HG03039 (cell line): ENCODE results near the gene ITGBL1.
"Not testable (repeated sequence)": the region's sequence is repeated elsewhere in the genome, so short reads cannot be mapped to it uniquely, and the experiment has no call there.

Experiments
- ATAC-seq: cut with Tn5 transposase; IDR thresholded peaks from one replicate; pipeline ENCODE4 v1.9.1; 2021; ENCODE audit warnings: mild to moderate bottlenecking, moderate library complexity; ENCODE audit not compliant: unreplicated experiment

The ITGBL1 gene

DNA sequence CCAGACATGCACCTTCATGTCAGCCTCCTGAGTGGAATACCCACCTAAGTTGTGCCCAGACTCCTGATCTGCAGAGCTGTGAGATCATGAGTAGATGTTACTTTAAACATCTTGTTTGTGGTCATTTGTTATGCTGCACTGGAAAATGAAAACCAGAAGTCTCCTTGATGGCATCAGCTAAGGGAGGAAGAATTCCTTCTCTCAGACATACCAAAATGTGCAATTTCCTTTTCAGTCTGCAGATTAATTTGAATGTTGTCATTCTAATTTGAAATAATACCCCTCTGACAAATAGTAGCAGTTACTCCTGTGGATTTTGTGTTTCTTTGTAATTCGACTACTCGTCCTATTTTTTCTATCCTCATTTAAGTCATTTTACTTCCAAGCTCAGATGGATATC is 59.3 kb downstream of the ITGBL1 start:
- ATAC-seq = no peak

DNA sequence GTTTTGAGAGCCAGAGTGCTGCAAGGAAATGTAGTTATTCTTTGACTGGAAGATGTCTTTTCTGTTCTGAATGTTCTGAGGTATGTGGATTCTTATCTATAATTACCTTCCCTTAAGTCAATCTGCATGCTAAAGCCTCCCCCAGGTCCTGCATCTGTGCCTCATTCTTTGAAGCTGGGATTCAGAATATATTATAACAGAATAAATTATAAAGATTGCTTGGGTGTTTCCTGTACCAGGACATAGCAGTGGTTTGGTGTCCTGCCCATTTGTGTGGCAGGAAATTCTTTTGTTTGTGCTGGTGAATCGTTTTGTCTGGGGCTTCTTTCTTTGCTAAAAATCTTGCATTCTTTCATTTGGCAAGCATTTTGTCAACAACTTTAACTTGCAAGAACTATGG is 60.2 kb downstream of the ITGBL1 start:
- no peak for ATAC-seq

DNA sequence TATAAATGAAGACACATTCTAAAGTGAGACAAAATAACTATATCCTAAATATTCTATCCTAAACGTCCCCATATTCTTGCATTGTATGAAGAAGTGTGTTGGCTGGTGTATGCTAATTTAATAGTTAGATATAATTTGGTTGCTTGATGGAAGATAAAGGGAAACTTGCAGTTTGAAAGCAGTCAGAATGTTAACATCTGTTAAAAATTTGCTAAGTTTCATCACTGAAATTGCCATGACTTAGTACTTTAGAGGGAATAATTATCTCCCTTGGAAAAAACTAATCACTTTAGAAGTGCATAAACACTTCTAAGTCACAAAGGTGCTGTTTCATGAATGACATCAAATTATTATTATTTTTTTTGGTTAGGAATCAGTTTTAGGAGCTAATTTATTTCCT is 61.6 kb downstream of the ITGBL1 start:
- no peak for ATAC-seq

DNA sequence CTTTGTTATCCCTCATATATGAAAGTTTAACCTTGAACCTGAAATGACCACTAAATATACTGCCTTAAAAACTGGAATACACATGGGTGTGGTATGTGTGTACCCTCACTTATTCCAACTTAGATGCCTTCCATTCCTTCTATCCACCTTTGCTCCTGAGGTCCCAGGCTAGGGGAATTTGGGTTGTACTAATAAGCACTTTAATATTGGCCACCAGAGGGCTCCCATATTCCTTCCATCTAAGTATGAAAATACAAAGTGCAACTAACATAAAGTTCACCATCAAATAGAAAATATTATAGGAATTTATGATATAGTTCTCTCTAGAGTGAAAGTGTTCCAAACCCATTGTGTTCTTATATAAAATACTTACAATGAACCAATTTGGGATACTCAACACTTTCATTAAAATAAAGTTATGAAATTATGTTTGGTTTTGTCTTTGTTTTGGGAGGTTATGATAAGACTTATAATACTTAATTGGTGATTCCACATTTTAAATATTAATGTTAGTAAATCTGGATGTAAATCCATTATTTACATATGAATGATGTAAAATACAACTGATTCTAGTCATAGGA is 62.3 kb downstream of the ITGBL1 start:
- no peak for ATAC-seq

DNA sequence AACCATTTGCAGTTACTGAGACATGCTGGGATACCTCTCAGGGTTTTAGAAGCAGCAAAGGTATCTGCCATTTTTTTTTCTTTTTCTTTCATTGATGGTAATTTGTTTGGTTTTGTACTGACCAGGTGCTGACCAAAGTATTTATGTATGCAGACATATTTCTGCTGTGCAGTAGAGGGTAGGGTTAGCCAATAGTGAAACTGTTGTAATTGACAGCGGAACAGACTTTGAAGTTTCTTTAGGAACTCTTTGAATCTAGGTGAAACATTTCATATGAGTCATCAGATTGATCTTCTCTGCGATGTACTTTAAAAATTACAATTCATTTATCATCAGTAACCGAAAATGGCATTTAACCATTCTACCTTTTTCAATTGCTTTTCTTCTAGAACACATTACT is 63.0 kb downstream of the ITGBL1 start:
- ATAC-seq = no peak

DNA sequence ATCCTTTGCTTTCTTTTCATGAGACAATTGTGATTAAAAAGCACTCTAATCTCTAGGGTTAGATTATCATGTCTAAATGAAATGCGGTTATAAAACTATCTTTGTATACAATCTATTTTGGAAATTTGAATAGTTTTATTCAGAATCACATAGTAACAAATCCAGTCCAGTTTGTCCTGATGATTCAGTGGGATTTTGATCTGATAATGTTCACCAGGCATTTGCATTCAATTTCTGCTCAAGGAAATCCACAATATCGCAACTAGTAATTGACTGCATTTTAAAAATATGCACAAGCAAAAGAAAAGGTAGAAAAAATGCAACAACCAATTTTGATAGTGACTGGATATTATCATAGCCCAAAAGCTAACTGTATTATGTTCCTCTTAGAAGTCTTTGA is 63.8 kb downstream of the ITGBL1 start:
- no peak for ATAC-seq

DNA sequence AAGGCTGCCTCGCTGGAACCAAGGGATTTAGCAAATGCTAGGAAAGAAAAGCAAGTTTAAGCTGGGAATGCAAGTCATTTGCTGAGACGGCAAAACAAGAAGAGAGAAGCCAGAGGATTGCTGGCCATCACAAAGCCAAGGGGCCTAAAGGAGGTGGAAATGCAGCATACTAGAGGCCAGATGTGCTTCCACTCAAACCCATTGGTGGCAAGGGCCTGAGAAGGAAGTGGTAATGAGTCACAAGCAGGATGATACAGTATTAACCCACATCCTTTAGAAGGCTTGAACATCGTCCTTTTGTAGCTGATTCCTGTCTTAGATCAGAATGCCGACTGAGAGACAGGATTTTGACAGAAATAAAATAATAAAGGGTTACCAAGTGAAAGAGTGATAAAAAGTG is 68.2 kb downstream of the ITGBL1 start:
- no peak for ATAC-seq

DNA sequence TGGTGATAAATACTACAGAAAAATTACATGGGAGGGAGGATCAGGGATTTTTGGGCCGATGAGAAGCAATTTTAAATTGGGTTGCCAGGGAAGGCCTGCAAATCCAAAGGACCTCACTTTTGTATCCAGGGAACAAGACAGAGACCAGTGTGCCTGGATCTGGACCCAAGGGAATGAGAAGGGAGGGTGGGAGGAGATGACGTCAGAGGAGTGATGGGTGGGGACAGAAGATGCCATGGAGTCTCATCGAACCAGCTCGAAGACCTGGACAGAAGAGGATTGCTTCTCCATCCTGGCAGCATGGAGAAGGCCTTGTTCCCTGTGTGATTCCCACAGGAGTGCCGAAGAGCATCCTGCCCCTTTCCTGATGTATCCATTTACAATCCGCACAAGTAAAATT is 68.9 kb downstream of the ITGBL1 start:
- ATAC-seq = no peak

DNA sequence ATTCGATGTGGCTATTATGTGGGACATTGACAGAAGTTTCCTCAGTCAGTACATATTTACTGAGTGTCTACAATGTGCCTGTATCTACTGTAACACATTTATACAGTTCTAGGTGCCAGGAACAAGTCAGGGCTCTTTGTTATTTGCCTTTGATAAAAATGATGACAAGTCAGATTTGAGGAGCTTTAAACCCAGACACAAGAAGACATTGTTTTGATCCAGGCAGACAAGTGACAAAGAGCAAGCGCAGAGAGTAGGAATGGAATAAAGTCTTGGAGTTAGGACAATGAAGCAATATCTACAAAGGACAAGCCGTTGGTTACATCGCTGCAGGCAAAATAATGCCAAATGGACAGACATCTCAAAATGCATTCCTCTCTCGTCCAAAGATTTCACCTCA is 70.1 kb downstream of the ITGBL1 start:
- ATAC-seq = no peak

DNA sequence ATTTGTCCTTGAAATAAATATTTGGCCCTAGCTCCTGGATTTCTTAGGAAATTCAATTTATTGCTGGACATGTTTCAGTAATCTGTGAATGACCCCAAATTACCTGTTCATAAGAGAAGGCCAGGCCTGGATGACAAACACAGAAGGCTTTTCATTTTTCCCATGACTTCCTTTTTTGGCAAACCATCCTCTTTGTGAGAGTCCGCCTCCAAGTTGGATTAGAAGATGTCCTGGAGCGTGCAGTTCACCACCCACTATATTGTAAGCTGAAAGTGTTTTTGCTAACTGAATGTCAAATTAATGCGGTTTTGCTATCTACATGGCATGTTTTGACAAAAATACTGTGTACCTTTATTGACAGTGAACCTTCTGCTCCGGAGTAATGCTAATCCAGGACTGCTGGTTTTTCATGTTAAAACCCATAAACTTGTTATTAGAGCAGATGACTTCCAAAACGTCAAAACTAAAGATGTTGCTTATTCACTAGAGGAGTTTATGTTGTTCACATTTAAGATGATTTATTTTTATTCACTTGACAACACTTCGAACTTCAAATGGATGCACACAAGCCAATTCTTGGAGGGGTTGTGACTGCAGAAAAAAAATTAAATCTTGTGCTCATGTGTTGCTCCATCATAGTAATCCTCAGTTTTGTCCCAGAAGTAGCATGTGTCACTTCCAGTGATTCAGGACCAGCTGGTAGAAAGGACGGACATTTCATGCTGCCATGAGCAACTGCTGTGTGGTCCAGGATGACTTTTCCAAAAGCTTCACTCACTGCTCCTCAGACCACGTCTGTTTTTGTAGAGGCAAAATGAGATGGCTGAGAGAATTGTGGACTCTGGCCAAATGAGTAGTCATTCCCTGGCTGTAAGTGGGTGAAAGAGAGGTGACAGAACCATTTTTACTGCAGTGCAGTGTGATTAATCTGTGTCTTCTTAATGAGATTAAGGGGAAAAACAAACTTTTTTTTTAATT is 71.0 kb downstream of the ITGBL1 start:
- no peak for ATAC-seq

DNA sequence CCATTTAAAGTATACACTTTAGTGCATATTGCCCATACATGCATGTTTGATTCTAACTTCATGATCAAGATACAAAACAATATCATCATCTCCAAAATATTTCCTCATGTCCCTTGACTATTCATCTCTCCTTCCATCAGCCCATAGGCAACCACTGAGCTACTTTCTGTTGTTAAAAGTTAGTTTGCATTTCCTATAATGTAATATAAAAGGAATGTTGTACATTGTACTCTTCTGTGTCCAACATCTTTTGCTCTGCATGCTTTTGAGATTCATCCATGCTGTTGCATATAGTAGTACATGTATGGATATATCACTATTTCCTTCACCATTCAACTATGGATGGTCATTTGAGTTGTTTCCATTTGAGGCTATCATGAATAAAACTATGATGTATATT is 74.7 kb downstream of the ITGBL1 start:
- no peak for ATAC-seq

DNA sequence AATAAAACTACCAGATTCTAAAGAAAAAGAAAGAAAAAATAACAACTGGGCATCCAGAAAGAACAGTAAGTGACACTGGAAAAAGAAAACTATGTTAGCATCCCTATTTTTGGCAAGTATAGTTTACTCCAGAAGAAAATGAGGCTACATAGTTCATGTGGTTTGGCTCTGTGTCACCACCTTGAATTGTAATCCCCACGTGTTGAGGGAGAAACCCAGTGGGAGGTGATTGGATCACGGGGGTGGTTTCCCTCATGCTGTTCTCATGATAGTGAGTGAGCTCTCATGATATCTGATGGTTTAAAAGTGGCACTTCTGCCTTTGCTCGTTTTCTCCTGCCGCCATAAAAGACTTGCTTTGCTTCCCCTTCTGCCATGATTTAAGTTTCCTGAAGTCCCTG is 76.9 kb downstream of the ITGBL1 start:
- peak; percentile 72 for ATAC-seq

DNA sequence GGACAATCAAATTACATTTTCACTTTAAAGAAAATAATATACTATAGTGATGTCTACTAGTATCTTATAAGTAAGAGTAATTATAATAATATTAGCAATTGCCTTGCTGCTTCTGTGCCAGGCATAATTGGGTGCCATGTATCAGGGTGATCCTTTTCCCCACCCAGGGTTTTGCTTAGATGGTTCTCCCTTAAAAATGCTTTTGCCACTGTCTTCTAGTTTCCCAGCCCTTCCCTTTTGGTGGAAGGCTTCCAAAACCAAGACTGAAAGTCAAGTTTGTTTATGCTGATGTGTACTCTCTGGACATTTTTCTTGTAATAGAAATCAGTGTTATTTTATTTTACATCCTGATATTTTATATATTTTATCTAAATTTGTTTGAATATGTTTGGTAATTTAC is 77.8 kb downstream of the ITGBL1 start:
- ATAC-seq = no peak

DNA sequence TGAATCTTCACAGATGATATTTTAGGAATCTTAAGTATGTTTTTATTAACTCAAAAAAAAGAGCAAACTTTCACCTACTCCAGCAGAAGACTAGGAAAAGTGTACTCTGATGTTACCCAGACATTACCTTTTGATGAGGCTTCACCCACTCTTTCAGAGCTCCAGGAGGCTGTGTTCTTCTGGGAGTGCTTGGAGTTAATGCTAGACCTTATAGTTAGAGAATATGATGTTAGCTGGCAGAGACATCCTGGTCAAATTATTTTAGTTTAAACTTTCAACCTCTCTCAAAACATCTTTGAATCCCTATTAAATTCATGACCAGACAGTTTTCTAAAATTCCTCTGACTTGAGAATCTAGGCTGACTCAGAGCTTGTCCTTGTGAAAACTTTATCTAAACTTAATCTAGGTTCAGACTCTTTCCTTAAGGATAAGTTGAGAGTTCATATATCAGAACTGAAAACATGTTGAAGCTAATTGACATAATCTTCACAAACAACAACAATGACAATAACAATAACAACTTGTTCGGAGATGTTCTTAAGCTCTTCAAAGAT is 82.8 kb downstream of the ITGBL1 start:
- ATAC-seq = no peak

DNA sequence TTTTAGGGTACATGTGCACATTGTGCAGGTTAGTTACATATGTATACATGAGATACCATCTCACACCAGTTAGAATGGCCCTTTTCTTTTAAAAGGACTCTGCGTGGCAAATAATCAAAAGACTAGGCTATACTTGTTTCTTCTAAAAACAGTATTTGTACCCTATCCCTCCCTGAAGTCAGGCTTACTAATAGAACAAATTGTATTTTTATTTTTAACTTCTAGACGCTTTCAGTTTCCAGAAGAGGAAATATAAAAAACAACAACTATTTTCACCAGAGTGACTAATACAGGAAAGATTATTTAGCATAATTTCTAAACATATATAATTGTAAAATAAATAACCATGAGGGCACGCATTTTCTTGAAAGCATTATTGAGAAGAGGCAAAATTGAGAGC is 83.6 kb downstream of the ITGBL1 start:
- ATAC-seq = no peak

DNA sequence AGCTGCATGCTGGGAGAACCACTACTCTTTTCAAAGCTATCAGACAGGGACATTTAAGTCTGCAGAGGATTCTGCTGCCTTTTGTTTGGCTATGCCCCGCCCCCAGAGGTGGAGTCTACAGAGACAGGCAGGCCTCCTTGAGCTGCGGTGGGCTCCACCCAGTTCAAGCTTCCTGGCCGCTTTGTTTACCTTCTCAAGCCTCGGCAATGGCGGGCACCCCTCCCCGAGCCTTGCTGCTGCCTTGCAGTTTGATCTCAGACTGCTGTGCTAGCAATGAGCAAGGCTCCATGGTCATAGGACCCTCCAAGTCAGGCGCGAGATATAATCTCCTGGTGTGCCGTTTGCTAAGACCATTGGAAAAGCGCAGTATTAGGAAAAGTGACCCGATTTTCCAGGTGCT is 92.1 kb downstream of the ITGBL1 start:
- ATAC-seq = not testable (repeated sequence)

DNA sequence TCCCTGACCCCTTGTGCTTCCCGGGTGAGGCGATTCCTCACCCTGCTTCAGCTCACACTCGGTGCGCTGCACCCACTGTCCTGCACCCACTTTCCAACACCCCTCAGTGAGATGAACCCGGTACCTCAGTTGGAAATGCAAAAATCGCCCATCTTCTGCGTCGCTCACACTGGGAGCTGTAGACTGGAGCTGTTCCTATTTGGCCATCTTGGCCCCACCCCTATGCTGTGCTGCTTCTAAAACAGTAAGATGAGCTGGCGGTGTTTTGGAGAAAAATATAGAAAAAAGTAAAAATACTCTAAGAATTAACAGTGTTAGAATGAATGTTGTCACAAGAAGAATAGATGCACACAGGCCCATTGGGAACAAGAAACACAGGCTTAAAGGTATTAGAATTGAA is 92.5 kb downstream of the ITGBL1 start:
- no peak for ATAC-seq

DNA sequence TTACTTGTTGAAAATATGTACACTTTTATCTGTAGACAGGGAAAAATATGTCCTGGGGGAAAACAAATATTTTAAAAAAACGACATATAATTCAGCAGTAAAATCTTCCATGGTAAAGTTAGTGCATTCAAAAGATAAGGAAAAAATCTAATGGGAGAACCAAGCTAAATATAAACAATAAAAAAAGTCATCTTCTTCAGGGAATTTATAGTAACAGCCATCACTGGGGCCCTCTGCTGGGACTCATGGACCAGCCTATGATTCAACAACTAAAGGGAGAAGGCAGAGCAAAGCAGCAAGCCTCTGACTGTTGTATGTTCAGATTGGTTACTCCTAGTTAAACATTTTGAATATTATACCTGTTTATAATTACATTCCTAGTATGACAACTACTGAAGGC is 93.0 kb downstream of the ITGBL1 start:
- no peak for ATAC-seq

DNA sequence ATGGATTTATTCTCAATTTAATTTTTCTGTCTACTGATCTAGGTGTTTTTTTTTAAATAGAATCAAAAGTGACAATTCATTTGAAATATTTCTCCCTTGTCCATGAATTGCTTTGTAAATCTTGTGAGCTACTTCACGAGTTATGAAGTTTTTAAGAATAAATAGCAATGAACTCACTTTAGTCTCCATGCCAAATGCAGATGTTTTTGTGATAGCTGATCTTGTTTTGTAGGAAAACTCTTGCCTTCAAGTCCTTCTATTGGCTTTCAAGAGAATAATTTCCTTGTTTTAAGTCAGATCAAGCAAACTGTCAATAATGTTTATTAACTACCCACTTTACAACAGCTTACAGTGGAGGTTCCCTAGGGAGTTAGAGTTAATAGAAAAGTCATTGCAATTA is 99.8 kb downstream of the ITGBL1 start:
- no peak for ATAC-seq

DNA sequence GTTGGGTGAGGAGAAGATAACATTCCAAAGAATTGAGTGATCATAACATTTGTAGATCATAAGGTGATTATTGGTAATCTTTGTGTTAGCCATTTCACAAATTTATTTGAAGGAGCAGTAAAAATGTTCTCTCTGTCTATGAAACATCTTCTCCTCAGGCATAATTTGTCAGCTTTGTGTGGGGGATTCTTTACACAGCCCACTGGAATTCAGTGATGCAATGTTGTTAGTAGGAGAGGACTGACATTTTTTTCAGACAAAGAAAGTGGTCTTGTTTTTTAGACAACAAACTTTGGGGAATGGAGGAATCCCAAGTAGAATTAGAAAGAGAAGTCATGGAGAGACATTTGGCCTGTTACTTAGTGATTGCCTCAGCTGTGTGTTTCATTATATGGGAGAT is 100.3 kb downstream of the ITGBL1 start:
- no peak for ATAC-seq

DNA sequence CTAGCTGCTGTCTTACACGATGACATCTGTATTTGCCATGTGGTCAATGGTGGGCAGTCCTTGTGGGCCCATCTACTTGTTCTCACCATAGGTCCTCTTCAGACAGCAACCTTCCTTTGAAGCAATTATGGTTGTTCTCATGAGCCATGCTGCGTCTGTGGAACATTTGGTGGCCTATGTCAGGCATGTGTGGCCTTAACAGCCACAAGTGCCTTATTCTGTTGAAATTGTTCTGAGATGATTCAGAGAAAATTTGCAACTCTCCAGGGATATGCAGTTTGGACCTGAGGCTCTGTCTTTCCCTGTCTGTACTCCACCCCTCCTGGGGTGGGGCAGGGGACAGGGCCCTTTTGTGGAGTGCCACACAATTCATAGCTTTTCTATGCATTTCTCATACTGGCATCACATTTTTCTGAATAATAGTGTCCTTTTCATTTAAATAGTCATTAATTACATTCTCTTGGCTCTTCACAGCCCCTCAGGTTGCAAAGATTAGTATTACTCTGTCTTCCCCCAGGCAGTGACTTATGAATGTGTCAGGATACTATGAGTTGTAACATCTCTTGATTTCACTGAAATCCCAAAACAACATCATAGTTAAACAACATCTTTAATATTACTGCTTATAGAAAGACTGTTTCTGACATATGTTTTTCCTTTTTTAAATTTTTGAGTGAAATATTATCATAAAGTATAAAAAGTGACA is 102.1 kb downstream of the ITGBL1 start:
- no peak for ATAC-seq

DNA sequence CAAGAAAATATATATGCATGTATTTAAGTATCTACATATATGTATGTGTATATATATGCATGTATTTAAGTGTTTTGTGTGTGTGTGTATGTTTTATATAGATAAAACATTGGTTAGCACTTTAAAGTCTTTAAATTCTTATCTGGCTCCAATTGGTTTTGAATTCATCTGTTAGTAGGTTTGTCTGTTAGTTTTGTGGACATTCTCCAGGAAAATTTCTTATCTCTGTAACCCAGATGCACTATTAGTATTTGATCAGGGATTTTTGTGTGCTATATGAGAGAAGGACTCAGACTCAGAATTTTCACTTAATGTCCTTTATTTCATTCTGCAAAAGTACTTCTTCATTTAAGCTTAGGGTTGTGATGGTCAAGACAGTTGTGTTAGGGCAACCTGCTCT is 103.1 kb downstream of the ITGBL1 start:
- ATAC-seq = no peak
